Smooth muscle cell (in vitro differentiated cells): ENCODE data around the gene MTERF4. TPM values are rescaled to one million over a fixed set of nuclear protein-coding genes. Genes with fewer than 3 reads are reported as not detected.

Source experiments
- DNase-seq: peaks from one replicate; lab custom pipeline; 2025; ENCODE audit not compliant: unreplicated experiment; lab: John Stamatoyannopoulos, UW
- H2AFZ ChIP-seq: fragments of 200-600 bp; sonication (generic); 2 replicates; pipeline ENCODE4 v1.6.0; 2016; ENCODE audit warnings: antibody characterized with exemption, low read depth, mild to moderate bottlenecking
- H3F3A ChIP-seq: fragments of 200-600 bp; sonication (generic); 2 replicates; pipeline ENCODE4 v1.6.0; 2017; ENCODE audit warnings: antibody characterized with exemption, low read depth
- H3K27ac ChIP-seq: fragments of 200-600 bp; sonication (generic); 2 replicates; pipeline ENCODE4 v1.5.1; 2016; ENCODE audit warnings: low read depth, mild to moderate bottlenecking
- H3K27me3 ChIP-seq: fragments of 200-600 bp; sonication (generic); 2 replicates; pipeline ENCODE4 v1.6.1; 2016; ENCODE audit warnings: low read depth, mild to moderate bottlenecking
- H3K36me3 ChIP-seq: fragments of 200-600 bp; sonication (generic); 2 replicates; pipeline ENCODE4 v1.5.1; 2016; ENCODE audit warnings: low read depth
- H3K4me1 ChIP-seq: fragments of 200-600 bp; sonication (generic); 2 replicates; pipeline ENCODE4 v1.5.1; 2016; ENCODE audit warnings: low read depth
- H3K4me2 ChIP-seq: fragments of 200-600 bp; sonication (generic); 2 replicates; pipeline ENCODE4 v1.6.0; 2016; ENCODE audit warnings: mild to moderate bottlenecking
- H3K4me3 ChIP-seq: fragments of 200-600 bp; sonication (generic); 2 replicates; pipeline ENCODE4 v1.5.1; 2016; ENCODE audit warnings: mild to moderate bottlenecking
- H3K79me2 ChIP-seq: fragments of 200-600 bp; sonication (generic); 2 replicates; pipeline ENCODE4 v1.6.0; 2016; ENCODE audit warnings: low read depth, mild to moderate bottlenecking
- H3K9ac ChIP-seq: fragments of 200-600 bp; sonication (generic); 2 replicates; pipeline ENCODE4 v1.6.0; 2016; ENCODE audit warnings: low read depth
- H3K9me3 ChIP-seq: fragments of 200-600 bp; sonication (generic); replicated peaks from 2 replicates; pipeline ENCODE4 v1.5.1; 2016; ENCODE audit warnings: low read depth
- H4K20me1 ChIP-seq: fragments of 200-600 bp; sonication (generic); 2 replicates; pipeline ENCODE4 v1.6.0; 2016; ENCODE audit warnings: low read depth
- WGBS: methylation state at CpG from one replicate; pipeline ENCODE4 v1.1.7; 2016; ENCODE audit warnings: low lambda C conversion rate; 5-methylcytosine and 5-hydroxymethylcytosine counted together
- polyA plus RNA-seq: library from polyadenylated mRNA; unstranded; fragments of >200 nt; fragmentation: Nextera tagmentation; extraction: Ambion mirVana; gene quantifications from 2 replicates; pipeline ENCODE4 v1.2.1, GENCODE V29; 2016
- total RNA-seq: library from RNA; depleted of rRNA; stranded (reverse); fragments of >200 nt; gene quantifications from 2 replicates; pipeline ENCODE4 v1.2.3, GENCODE V29; 2014
- TF ChIP-seq, protein P1 (sequence below): fragments of 200-600 bp; sonication (generic); IDR thresholded peaks from 2 replicates; pipeline ENCODE4 v1.5.1; 2017; ENCODE audit warnings: borderline replicate concordance, mild to moderate bottlenecking, antibody characterized with exemption; ENCODE audit not compliant: insufficient read depth, poor library complexity, severe bottlenecking

MTERF4 gene
- total and polyA plus RNA-seq, 2 experiments from 2014 or later: 13.7 to 27.3 TPM

DNA sequence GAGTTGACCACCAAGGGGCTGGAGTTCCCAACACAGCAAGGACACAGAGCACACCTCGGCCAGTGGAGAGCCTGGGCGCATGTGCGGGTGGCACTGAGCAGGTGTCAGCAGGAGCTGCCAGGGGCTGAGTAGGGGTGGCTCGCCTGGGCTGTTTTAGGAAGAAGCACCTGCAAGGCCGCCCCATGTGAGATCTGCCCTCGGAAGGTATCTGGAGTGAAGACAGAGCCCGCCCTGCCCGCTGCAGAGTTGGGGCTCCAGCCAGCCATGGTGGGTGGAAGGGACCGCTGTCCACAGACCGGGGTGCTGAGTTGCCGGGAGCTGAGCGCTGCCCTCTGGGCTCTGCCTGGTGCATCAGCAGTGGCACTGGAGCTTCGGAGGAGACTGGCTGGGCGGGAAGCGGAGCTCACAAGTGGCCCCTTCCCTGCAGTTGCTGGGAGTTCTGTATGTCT lies 35.2 kb downstream of the MTERF4 start:
- no peak overlapping the region for H3K9ac ChIP-seq
- H3K4me2 ChIP-seq: no peak overlapping the region
- H3K9me3 ChIP-seq: no peaks in the 10 kb centered on the region
- TF ChIP-seq, protein P1, sequence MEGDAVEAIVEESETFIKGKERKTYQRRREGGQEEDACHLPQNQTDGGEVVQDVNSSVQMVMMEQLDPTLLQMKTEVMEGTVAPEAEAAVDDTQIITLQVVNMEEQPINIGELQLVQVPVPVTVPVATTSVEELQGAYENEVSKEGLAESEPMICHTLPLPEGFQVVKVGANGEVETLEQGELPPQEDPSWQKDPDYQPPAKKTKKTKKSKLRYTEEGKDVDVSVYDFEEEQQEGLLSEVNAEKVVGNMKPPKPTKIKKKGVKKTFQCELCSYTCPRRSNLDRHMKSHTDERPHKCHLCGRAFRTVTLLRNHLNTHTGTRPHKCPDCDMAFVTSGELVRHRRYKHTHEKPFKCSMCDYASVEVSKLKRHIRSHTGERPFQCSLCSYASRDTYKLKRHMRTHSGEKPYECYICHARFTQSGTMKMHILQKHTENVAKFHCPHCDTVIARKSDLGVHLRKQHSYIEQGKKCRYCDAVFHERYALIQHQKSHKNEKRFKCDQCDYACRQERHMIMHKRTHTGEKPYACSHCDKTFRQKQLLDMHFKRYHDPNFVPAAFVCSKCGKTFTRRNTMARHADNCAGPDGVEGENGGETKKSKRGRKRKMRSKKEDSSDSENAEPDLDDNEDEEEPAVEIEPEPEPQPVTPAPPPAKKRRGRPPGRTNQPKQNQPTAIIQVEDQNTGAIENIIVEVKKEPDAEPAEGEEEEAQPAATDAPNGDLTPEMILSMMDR: no peak
- no peak for DNase-seq
- no peaks in the 10 kb centered on the region for H4K20me1 ChIP-seq
- no peaks in the 10 kb centered on the region for H3K36me3 ChIP-seq
- H3K27me3 ChIP-seq: peaks cover 4% of the 10 kb centered on the region
- H2AFZ ChIP-seq: no peak overlapping the region
- H3K4me1 ChIP-seq: no peaks in the 10 kb centered on the region
- H3F3A ChIP-seq: no peaks in the 10 kb centered on the region
- H3K4me3 ChIP-seq: no peak overlapping the region
- H3K27ac ChIP-seq: no peak overlapping the region
- WGBS: 81% methylated on average over 14 of the region's 15 CpGs
- H3K79me2 ChIP-seq: no peaks in the 10 kb centered on the region

DNA sequence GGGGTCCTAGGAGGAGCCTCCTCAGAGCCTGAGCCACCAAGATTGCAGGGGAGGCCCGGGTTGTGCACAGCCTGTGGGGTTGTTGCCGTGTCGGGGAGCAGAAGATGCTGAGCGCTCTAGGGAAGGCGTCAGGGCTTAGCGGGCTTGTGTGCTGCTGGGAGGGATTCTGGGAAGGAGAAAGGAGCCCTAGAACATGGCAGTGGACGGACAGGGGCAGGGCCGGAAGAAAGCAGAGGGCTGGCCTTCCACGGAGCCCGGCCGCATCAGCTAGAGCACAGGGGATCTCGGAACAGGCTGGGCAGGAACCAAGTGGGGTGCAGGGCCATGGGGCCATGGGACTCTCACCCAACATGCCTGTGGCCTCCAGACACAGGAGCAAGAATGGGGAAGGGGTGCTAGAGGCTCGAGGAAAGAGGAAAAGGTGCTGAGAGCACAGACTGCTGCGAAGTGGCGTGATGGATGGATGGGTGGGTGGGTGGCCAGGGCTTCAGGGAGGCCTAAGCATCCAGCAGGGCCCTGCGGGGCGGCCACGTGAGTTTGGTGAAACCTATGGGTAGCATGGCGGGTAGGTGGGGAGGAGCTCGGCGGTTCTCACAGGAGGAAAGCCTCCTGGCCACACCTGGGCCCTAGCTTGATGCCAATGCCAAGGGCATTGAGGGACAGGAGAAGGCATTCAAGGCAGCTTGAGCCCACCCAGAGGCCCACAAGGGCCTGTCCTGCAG lies 35.8 kb downstream of the MTERF4 start:
- H3K4me2 ChIP-seq: no peak overlapping the region
- H3K79me2 ChIP-seq: no peaks in the 10 kb centered on the region
- H3K36me3 ChIP-seq: no peaks in the 10 kb centered on the region
- H2AFZ ChIP-seq: no peak overlapping the region
- no peak for DNase-seq
- peaks cover 4% of the 10 kb centered on the region for H3K27me3 ChIP-seq
- no peaks in the 10 kb centered on the region for H4K20me1 ChIP-seq
- H3F3A ChIP-seq: no peaks in the 10 kb centered on the region
- H3K27ac ChIP-seq: no peak overlapping the region
- no peaks in the 10 kb centered on the region for H3K9me3 ChIP-seq
- WGBS: 95% methylated on average over 20 of the region's 21 CpGs
- H3K9ac ChIP-seq: no peak overlapping the region
- TF ChIP-seq, protein P1: no peak
- no peak overlapping the region for H3K4me3 ChIP-seq
- H3K4me1 ChIP-seq: no peaks in the 10 kb centered on the region

DNA sequence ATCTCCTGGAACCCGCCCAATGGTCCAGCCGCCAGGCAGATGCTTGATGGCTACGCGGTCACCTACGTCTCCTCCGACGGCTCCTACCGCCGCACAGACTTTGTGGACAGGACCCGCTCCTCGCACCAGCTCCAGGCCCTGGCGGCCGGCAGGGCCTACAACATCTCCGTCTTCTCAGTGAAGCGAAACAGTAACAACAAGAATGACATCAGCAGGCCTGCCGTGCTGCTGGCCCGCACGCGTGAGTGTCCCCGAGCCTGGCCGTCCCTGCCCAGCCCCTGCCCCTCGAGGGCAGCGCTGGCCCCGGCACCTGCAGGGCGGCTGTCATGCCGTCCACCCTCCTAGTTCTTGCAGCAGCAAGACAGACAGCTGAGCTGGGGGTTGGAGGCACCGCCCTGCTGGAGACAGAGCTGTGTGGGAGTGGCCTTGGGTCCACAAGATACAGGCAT lies 36.7 kb downstream of the MTERF4 start:
- H3K27me3 ChIP-seq: peaks cover 4% of the 10 kb centered on the region

More for the DNA sequence above, 36.7 kb downstream of the MTERF4 start:
- H3K36me3 ChIP-seq: no peaks in the 10 kb centered on the region
- H3K4me1 ChIP-seq: no peaks in the 10 kb centered on the region
- WGBS: 91% methylated on average over 27 of the region's 27 CpGs
- no peak for DNase-seq
- H3K79me2 ChIP-seq: no peaks in the 10 kb centered on the region
- no peaks in the 10 kb centered on the region for H3K9me3 ChIP-seq
- H3F3A ChIP-seq: no peaks in the 10 kb centered on the region
- no peak overlapping the region for H3K4me2 ChIP-seq
- no peak overlapping the region for H3K4me3 ChIP-seq
- no peak overlapping the region for H2AFZ ChIP-seq
- H3K27ac ChIP-seq: no peak overlapping the region
- TF ChIP-seq, protein P1: no peak
- no peak overlapping the region for H3K9ac ChIP-seq
- H4K20me1 ChIP-seq: no peaks in the 10 kb centered on the region
